HCT116 (cell line): Measurements from ENCODE around the gene ACSS2.

Experiments
- EZH2 ChIP-seq: fragments of 200-600 bp; sonication (generic); IDR thresholded peaks from 2 replicates; pipeline ENCODE4 v1.6.1; 2017; ENCODE audit warnings: antibody characterized with exemption, mixed run types
- JUND ChIP-seq: IDR thresholded peaks from 2 replicates; pipeline ENCODE4 v1.6.1; 2012
- POLR2AphosphoS5 ChIP-seq: IDR thresholded peaks from 2 replicates; pipeline ENCODE4 v1.6.1; 2011; ENCODE audit warnings: mild to moderate bottlenecking, low read depth, low read length, moderate library complexity
- SIN3A ChIP-seq: IDR thresholded peaks from 2 replicates; pipeline ENCODE4 v1.6.1; 2012; ENCODE audit warnings: low read depth
- TF ChIP-seq, protein P1 (sequence below), 3 experiments: fragments of 200-600 bp in 1 of 3; sonication (generic) in 1 of 3; IDR thresholded peaks in 2 of 3; conservative IDR thresholded peaks in 1 of 3; 2 replicates each; pipeline ENCODE4 v1.5.1; 2012 to 2017; ENCODE audit warnings: low read depth in 2 of 3, low read length in 2 of 3, antibody characterized with exemption in 1 of 3, borderline replicate concordance in 1 of 3, control low read depth in 1 of 3, mild to moderate bottlenecking in 1 of 3, mixed read lengths in 1 of 3, mixed run types in 1 of 3, moderate library complexity in 1 of 3; ENCODE audit not compliant: insufficient read depth in 1 of 3
- TF ChIP-seq, protein P2 (sequence below): IDR thresholded peaks from 2 replicates; pipeline ENCODE4 v1.6.1; 2011; ENCODE audit warnings: mild to moderate bottlenecking, low read length, moderate library complexity; ENCODE audit not compliant: insufficient replicate concordance; ENCODE audit errors: extremely low read depth

DNA sequence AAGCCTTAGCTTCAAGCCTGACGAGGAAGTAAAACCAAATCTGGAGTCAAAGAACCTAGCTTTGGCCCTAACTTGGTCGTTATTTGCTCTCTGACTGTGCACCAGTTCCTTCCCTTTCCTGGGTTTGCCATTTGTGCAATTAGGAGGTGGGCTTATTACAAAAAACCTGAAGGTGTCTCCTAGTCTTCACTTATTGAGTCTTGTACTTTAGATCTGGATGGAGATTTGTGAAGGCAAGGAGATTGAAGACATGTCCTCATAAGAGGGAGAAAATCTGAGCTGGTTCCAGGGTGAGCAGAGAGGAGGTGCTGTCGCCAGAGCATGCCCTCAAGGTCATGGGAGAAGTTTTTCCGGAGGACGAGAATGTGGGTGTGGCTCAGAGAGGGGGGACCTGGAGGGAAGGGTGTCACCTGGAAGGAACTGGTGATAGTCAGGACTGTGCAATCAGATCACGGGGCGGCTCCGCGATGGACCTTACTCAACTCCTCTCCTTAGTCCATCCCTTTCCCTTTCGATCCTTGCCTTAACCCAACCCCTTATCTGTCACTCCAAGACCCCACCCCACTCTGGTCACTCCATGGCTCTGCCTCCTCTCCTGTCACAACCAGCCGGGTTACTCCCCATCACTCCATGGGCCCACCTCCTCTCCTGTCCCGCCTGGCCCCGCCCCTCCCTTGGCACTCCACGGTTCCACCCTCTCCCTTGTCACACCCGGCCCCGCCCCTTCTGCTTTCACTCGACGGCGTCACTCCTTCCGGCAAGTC lies 588 bp upstream of the ACSS2 start:
- TF ChIP-seq, protein P1, sequence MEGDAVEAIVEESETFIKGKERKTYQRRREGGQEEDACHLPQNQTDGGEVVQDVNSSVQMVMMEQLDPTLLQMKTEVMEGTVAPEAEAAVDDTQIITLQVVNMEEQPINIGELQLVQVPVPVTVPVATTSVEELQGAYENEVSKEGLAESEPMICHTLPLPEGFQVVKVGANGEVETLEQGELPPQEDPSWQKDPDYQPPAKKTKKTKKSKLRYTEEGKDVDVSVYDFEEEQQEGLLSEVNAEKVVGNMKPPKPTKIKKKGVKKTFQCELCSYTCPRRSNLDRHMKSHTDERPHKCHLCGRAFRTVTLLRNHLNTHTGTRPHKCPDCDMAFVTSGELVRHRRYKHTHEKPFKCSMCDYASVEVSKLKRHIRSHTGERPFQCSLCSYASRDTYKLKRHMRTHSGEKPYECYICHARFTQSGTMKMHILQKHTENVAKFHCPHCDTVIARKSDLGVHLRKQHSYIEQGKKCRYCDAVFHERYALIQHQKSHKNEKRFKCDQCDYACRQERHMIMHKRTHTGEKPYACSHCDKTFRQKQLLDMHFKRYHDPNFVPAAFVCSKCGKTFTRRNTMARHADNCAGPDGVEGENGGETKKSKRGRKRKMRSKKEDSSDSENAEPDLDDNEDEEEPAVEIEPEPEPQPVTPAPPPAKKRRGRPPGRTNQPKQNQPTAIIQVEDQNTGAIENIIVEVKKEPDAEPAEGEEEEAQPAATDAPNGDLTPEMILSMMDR (IDR thresholded peaks at IDR 0.05 in 2 of 3, conservative IDR thresholded peaks at IDR 0.05 in 1 of 3; ENCODE audit: borderline replicate concordance in 1 of 3, insufficient read depth in 1 of 3, low read depth in 2 of 3, low read length in 2 of 3): peak in 2 of 3 experiments; percentile 48 to 60; a peak in 4 of 6 replicates
- TF ChIP-seq JUND (no peak), SIN3A (no peak), EZH2 (no peak), POLR2AphosphoS5 (peak; percentile 46; the same call in 1 of the 2 replicates)
- TF ChIP-seq, protein P2, sequence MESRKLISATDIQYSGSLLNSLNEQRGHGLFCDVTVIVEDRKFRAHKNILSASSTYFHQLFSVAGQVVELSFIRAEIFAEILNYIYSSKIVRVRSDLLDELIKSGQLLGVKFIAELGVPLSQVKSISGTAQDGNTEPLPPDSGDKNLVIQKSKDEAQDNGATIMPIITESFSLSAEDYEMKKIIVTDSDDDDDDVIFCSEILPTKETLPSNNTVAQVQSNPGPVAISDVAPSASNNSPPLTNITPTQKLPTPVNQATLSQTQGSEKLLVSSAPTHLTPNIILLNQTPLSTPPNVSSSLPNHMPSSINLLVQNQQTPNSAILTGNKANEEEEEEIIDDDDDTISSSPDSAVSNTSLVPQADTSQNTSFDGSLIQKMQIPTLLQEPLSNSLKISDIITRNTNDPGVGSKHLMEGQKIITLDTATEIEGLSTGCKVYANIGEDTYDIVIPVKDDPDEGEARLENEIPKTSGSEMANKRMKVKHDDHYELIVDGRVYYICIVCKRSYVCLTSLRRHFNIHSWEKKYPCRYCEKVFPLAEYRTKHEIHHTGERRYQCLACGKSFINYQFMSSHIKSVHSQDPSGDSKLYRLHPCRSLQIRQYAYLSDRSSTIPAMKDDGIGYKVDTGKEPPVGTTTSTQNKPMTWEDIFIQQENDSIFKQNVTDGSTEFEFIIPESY: no peak
